ENCODE data around the gene NCKAP5.

NCKAP5 gene

GRCh38 chr2:133322909-133323308 lies 245.4 kb downstream of the NCKAP5 start:
- Mint-ChIP-seq H3K4me1 (no peaks in the 10 kb centered on the region), H3K9me3 (no peaks in the 10 kb centered on the region), H3K4me3 (no peak overlapping the region), H3K36me3 (ENCODE audit: low read depth) (no peaks in the 10 kb centered on the region), H3K27me3 (ENCODE audit: low read depth) (no peaks in the 10 kb centered on the region), H3K27ac (no peak overlapping the region)
- TF ChIP-seq CTCF (IDR thresholded peaks at IDR 0.05; ENCODE audit: unreplicated experiment in 3 of 3): no peak

GRCh38 chr2:133317178-133317577 lies 251.1 kb downstream of the NCKAP5 start:
- Mint-ChIP-seq H3K27me3 (ENCODE audit: low read depth) (peaks cover 3% of the 10 kb centered on the region), H3K27ac (no peak overlapping the region), H3K9me3 (no peaks in the 10 kb centered on the region), H3K4me3 (no peak overlapping the region), H3K4me1 (no peaks in the 10 kb centered on the region), H3K36me3 (ENCODE audit: low read depth) (no peaks in the 10 kb centered on the region)
- no peak for TF ChIP-seq CTCF (IDR thresholded peaks at IDR 0.05; ENCODE audit: unreplicated experiment in 3 of 3)

GRCh38 chr2:133316557-133316956 lies 251.7 kb downstream of the NCKAP5 start:
- Mint-ChIP-seq H3K27ac (no peak overlapping the region), H3K9me3 (no peaks in the 10 kb centered on the region), H3K36me3 (ENCODE audit: low read depth) (no peaks in the 10 kb centered on the region), H3K4me3 (no peak overlapping the region), H3K27me3 (ENCODE audit: low read depth) (peaks cover 3% of the 10 kb centered on the region), H3K4me1 (no peaks in the 10 kb centered on the region)
- no peak for TF ChIP-seq CTCF (IDR thresholded peaks at IDR 0.05; ENCODE audit: unreplicated experiment in 3 of 3)

GRCh38 chr2:133315280-133315679 lies 253.0 kb downstream of the NCKAP5 start:
- Mint-ChIP-seq H3K27ac (no peak overlapping the region), H3K9me3 (no peaks in the 10 kb centered on the region), H3K36me3 (ENCODE audit: low read depth) (no peaks in the 10 kb centered on the region), H3K4me1 (no peaks in the 10 kb centered on the region), H3K4me3 (no peak overlapping the region), H3K27me3 (ENCODE audit: low read depth) (peaks cover 7% of the 10 kb centered on the region)
- TF ChIP-seq CTCF (IDR thresholded peaks at IDR 0.05; ENCODE audit: unreplicated experiment in 3 of 3): no peak

- Mint-ChIP-seq H3K9me3 (no peaks in the 10 kb centered on the region), H3K27ac (no peak overlapping the region), H3K36me3 (ENCODE audit: low read depth) (no peaks in the 10 kb centered on the region), H3K4me3 (no peak overlapping the region), H3K27me3 (ENCODE audit: low read depth) (peaks cover 7% of the 10 kb centered on the region), H3K4me1 (no peaks in the 10 kb centered on the region)
- TF ChIP-seq CTCF (IDR thresholded peaks at IDR 0.05; ENCODE audit: unreplicated experiment in 3 of 3): no peak
Measured at GRCh38 chr2:133314795-133315194, 253.5 kb downstream of the NCKAP5 start.

GRCh38 chr2:133312038-133312729 lies 256.1 kb downstream of the NCKAP5 start:
- Mint-ChIP-seq H3K27ac (no peak overlapping the region), H3K27me3 (ENCODE audit: low read depth) (peaks cover 7% of the 10 kb centered on the region), H3K4me3 (no peak overlapping the region), H3K36me3 (ENCODE audit: low read depth) (no peaks in the 10 kb centered on the region), H3K4me1 (no peaks in the 10 kb centered on the region), H3K9me3 (no peaks in the 10 kb centered on the region)
- TF ChIP-seq CTCF (IDR thresholded peaks at IDR 0.05; ENCODE audit: unreplicated experiment in 3 of 3): no peak

Data from nephron (organoid).